Neural cell (in vitro differentiated cells): ENCODE measurements around the gene PRKCG. TPM values are rescaled to one million over a fixed set of nuclear protein-coding genes. Genes with fewer than 3 reads are reported as not detected.

Source experiments
- H2AFZ ChIP-seq: fragments of 200-600, 300-800 bp; sonication (generic), shearing (Covaris generic); 2 replicates; pipeline ENCODE4 v1.6.0; 2014; ENCODE audit warnings: low read depth, mild to moderate bottlenecking, antibody characterized with exemption, low read length, moderate library complexity
- H3F3A ChIP-seq: fragments of 200-600 bp; shearing (Covaris generic); 2 replicates; pipeline ENCODE4 v1.6.1; 2016; ENCODE audit warnings: mild to moderate bottlenecking, moderate library complexity, mixed read lengths, antibody characterized with exemption, low read length; ENCODE audit not compliant: insufficient read depth, poor library complexity, severe bottlenecking
- H3K27ac ChIP-seq: fragments of 200-600, 300-800 bp; sonication (generic), shearing (Covaris generic); 2 replicates; pipeline ENCODE4 v1.5.1; 2014; ENCODE audit warnings: mild to moderate bottlenecking, low read length, moderate library complexity
- H3K27me3 ChIP-seq: fragments of 300-800, 200-600 bp; sonication (generic), shearing (Covaris generic); 2 replicates; pipeline ENCODE4 v1.6.0; 2014; ENCODE audit warnings: mild to moderate bottlenecking, low read depth, low read length, moderate library complexity; ENCODE audit not compliant: insufficient read depth
- H3K36me3 ChIP-seq: fragments of 300-800, 200-600 bp; sonication (generic), shearing (Covaris generic); 2 replicates; pipeline ENCODE4 v1.5.1; 2014; ENCODE audit warnings: mild to moderate bottlenecking, antibody characterized with exemption, low read length, moderate library complexity; ENCODE audit not compliant: insufficient read depth
- H3K4me2 ChIP-seq: fragments of 300-800, 200-600 bp; sonication (generic), shearing (Covaris generic); 2 replicates; pipeline ENCODE4 v1.6.0; 2014; ENCODE audit warnings: mild to moderate bottlenecking, low read length
- H3K4me3 ChIP-seq: fragments of 300-800, 200-600 bp; sonication (generic), shearing (Covaris generic); 2 replicates; pipeline ENCODE4 v1.5.1; 2014; ENCODE audit warnings: mild to moderate bottlenecking, low read length, moderate library complexity
- H3K79me2 ChIP-seq: fragments of 200-600 bp; shearing (Covaris generic); replicated peaks from 2 replicates; pipeline ENCODE4 v1.6.0; 2014; ENCODE audit warnings: mild to moderate bottlenecking, low read length, moderate library complexity; ENCODE audit not compliant: insufficient read depth
- H3K9ac ChIP-seq: fragments of 300-800, 200-600 bp; sonication (generic), shearing (Covaris generic); 2 replicates; pipeline ENCODE4 v1.6.1; 2016; ENCODE audit warnings: mild to moderate bottlenecking, low read length, mixed read lengths
- H3K9me2 ChIP-seq: fragments of 200-600 bp; shearing (Covaris generic); 2 replicates; pipeline ENCODE4 v1.6.1; 2016; ENCODE audit warnings: mild to moderate bottlenecking, low read length, mixed read lengths; ENCODE audit not compliant: insufficient read depth
- H3K9me3 ChIP-seq: fragments of 200-600, 300-800 bp; sonication (generic), shearing (Covaris generic); 2 replicates; pipeline ENCODE4 v1.6.1; 2016; ENCODE audit warnings: mild to moderate bottlenecking, mixed run types, low read length, moderate library complexity, mixed read lengths
- H4K20me1 ChIP-seq: fragments of 200-600 bp; shearing (Covaris generic); 2 replicates; pipeline ENCODE4 v1.6.1; 2016; ENCODE audit warnings: mild to moderate bottlenecking, mixed run types; ENCODE audit not compliant: insufficient read depth
- EP300 ChIP-seq: fragments of 450-650 bp; conservative IDR thresholded peaks from 2 replicates; pipeline ENCODE4 v1.6.1; 2014; ENCODE audit warnings: antibody characterized with exemption, mild to moderate bottlenecking, moderate library complexity; ENCODE audit not compliant: poor library complexity, severe bottlenecking
- EZH2 ChIP-seq: fragments of 200-600, 300-800 bp; shearing (Covaris generic), sonication (generic); IDR thresholded peaks from 2 replicates; pipeline ENCODE4 v1.6.1; 2014; ENCODE audit warnings: antibody characterized with exemption, low read length, borderline replicate concordance, mild to moderate bottlenecking; ENCODE audit not compliant: insufficient read depth, poor library complexity, severe bottlenecking
- MXI1 ChIP-seq: fragments of 450-650 bp; conservative IDR thresholded peaks from 2 replicates; pipeline ENCODE4 v1.6.1; 2014; ENCODE audit warnings: antibody characterized with exemption, mild to moderate bottlenecking; ENCODE audit not compliant: poor library complexity, severe bottlenecking
- POLR2AphosphoS5 ChIP-seq: IDR thresholded peaks from 2 replicates; pipeline ENCODE4 v1.6.1; 2012
- RAD21 ChIP-seq: fragments of 450-650 bp; conservative IDR thresholded peaks from 2 replicates; pipeline ENCODE4 v1.6.1; 2014; ENCODE audit warnings: antibody characterized with exemption, mild to moderate bottlenecking, moderate library complexity
- SMC3 ChIP-seq: fragments of 450-650 bp; conservative IDR thresholded peaks from 2 replicates; pipeline ENCODE4 v1.6.1; 2014; ENCODE audit warnings: antibody characterized with exemption, mild to moderate bottlenecking, moderate library complexity; ENCODE audit not compliant: poor library complexity
- TAF1 ChIP-seq: IDR thresholded peaks from 2 replicates; pipeline ENCODE4 v1.6.1; 2012; ENCODE audit warnings: low read depth
- polyA plus RNA-seq: library from polyadenylated mRNA; depleted of rRNA; stranded (reverse); fragments of >200 nt; gene quantifications from 2 replicates; pipeline ENCODE4 v1.2.3, GENCODE V29; 2014
- TF ChIP-seq, protein P1 (sequence below): IDR thresholded peaks from 2 replicates; pipeline ENCODE4 v1.6.1; 2012; ENCODE audit warnings: borderline replicate concordance
- TF ChIP-seq, protein P2 (sequence below): fragments of 450-650 bp; IDR thresholded peaks from 2 replicates; pipeline ENCODE4 v1.5.1; 2014; ENCODE audit warnings: antibody characterized with exemption, mild to moderate bottlenecking, moderate library complexity; ENCODE audit not compliant: poor library complexity, severe bottlenecking

PRKCG gene
- polyA plus RNA-seq, 1 donor from 2014 or later, result 0.99 TPM

DNA sequence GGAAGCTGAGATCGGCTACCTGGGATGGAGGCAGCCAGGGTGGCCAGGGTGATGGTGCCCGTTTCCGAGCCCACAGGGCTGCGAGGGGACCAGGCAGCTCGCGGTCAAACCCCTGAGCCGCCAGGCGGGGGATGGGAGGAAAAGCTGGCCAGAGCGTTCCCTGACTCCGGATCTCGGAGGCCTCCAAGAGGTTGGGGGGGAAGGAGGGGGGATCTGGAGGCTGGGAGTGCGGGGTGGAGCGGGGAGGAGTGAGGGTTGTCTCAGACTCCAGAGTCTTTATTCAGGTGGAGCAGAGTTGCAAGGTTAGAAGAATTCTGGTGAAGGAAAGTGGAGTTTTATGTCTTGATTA, 28.1 kb downstream of the PRKCG start:
- no peaks in the 10 kb centered on the region for H4K20me1 ChIP-seq
- no peaks in the 10 kb centered on the region for H3F3A ChIP-seq
- H3K4me2 ChIP-seq, result peak overlapping the region; percentile 92
- peak overlapping the region; percentile 46 for H2AFZ ChIP-seq
- peak overlapping the region; percentile 91 for H3K9ac ChIP-seq
- H3K27me3 ChIP-seq, result no peaks in the 10 kb centered on the region
- H3K79me2 ChIP-seq, result peaks cover 24% of the 10 kb centered on the region
- peak overlapping the region; percentile 99 for H3K4me3 ChIP-seq
- H3K9me3 ChIP-seq, result no peaks in the 10 kb centered on the region
- peak overlapping the region; percentile 86 for H3K27ac ChIP-seq
- H3K9me2 ChIP-seq, result no peaks in the 10 kb centered on the region
- TF ChIP-seq POLR2AphosphoS5 (no peak), EP300 (no peak), RAD21 (no peak), MXI1 (no peak), TAF1 (no peak), EZH2 (no peak), SMC3 (no peak)
- TF ChIP-seq, protein P1, sequence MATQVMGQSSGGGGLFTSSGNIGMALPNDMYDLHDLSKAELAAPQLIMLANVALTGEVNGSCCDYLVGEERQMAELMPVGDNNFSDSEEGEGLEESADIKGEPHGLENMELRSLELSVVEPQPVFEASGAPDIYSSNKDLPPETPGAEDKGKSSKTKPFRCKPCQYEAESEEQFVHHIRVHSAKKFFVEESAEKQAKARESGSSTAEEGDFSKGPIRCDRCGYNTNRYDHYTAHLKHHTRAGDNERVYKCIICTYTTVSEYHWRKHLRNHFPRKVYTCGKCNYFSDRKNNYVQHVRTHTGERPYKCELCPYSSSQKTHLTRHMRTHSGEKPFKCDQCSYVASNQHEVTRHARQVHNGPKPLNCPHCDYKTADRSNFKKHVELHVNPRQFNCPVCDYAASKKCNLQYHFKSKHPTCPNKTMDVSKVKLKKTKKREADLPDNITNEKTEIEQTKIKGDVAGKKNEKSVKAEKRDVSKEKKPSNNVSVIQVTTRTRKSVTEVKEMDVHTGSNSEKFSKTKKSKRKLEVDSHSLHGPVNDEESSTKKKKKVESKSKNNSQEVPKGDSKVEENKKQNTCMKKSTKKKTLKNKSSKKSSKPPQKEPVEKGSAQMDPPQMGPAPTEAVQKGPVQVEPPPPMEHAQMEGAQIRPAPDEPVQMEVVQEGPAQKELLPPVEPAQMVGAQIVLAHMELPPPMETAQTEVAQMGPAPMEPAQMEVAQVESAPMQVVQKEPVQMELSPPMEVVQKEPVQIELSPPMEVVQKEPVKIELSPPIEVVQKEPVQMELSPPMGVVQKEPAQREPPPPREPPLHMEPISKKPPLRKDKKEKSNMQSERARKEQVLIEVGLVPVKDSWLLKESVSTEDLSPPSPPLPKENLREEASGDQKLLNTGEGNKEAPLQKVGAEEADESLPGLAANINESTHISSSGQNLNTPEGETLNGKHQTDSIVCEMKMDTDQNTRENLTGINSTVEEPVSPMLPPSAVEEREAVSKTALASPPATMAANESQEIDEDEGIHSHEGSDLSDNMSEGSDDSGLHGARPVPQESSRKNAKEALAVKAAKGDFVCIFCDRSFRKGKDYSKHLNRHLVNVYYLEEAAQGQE, result no peak
- TF ChIP-seq, protein P2, sequence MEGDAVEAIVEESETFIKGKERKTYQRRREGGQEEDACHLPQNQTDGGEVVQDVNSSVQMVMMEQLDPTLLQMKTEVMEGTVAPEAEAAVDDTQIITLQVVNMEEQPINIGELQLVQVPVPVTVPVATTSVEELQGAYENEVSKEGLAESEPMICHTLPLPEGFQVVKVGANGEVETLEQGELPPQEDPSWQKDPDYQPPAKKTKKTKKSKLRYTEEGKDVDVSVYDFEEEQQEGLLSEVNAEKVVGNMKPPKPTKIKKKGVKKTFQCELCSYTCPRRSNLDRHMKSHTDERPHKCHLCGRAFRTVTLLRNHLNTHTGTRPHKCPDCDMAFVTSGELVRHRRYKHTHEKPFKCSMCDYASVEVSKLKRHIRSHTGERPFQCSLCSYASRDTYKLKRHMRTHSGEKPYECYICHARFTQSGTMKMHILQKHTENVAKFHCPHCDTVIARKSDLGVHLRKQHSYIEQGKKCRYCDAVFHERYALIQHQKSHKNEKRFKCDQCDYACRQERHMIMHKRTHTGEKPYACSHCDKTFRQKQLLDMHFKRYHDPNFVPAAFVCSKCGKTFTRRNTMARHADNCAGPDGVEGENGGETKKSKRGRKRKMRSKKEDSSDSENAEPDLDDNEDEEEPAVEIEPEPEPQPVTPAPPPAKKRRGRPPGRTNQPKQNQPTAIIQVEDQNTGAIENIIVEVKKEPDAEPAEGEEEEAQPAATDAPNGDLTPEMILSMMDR, result no peak
- H3K36me3 ChIP-seq, result no peaks in the 10 kb centered on the region

DNA sequence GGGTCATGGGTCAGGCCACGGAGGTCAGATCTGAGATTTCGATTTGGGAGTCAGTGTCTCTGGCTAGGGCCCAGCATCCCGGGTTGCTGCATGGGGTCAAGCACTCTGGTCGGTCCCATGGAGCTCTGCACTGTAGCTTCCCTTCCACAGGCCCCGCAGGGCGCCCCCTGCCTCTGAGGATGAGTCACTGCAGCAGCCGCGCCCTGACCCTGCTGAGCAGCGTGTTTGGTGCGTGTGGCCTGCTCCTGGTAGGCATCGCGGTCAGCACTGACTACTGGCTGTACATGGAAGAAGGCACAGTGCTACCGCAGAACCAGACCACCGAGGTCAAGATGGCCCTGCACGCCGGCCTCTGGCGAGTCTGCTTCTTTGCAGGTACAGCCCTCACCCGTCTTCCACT, 30.7 kb downstream of the PRKCG start:
- no peak overlapping the region for H3K27ac ChIP-seq
- no peak overlapping the region for H3K9ac ChIP-seq
- TF ChIP-seq TAF1 (no peak), MXI1 (no peak), RAD21 (no peak), POLR2AphosphoS5 (no peak), EZH2 (no peak), EP300 (no peak), SMC3 (no peak)
- TF ChIP-seq, protein P2, result no peak
- TF ChIP-seq, protein P1, result no peak

More for the DNA sequence above, 30.7 kb downstream of the PRKCG start:
- no peaks in the 10 kb centered on the region for H4K20me1 ChIP-seq
- no peak overlapping the region for H2AFZ ChIP-seq
- no peaks in the 10 kb centered on the region for H3K9me3 ChIP-seq
- H3K79me2 ChIP-seq, result peaks cover 24% of the 10 kb centered on the region
- no peaks in the 10 kb centered on the region for H3K27me3 ChIP-seq
- H3F3A ChIP-seq, result no peaks in the 10 kb centered on the region
- no peak overlapping the region for H3K4me3 ChIP-seq
- no peak overlapping the region for H3K4me2 ChIP-seq
- H3K36me3 ChIP-seq, result no peaks in the 10 kb centered on the region
- no peaks in the 10 kb centered on the region for H3K9me2 ChIP-seq
